ENCODE results near the gene APH1B. TPM values are rescaled to one million over a fixed set of nuclear protein-coding genes. Genes with fewer than 3 reads are reported as not detected.

APH1B gene
- 17.5 and 18.5 TPM in 2 replicates for total RNA-seq

DNA sequence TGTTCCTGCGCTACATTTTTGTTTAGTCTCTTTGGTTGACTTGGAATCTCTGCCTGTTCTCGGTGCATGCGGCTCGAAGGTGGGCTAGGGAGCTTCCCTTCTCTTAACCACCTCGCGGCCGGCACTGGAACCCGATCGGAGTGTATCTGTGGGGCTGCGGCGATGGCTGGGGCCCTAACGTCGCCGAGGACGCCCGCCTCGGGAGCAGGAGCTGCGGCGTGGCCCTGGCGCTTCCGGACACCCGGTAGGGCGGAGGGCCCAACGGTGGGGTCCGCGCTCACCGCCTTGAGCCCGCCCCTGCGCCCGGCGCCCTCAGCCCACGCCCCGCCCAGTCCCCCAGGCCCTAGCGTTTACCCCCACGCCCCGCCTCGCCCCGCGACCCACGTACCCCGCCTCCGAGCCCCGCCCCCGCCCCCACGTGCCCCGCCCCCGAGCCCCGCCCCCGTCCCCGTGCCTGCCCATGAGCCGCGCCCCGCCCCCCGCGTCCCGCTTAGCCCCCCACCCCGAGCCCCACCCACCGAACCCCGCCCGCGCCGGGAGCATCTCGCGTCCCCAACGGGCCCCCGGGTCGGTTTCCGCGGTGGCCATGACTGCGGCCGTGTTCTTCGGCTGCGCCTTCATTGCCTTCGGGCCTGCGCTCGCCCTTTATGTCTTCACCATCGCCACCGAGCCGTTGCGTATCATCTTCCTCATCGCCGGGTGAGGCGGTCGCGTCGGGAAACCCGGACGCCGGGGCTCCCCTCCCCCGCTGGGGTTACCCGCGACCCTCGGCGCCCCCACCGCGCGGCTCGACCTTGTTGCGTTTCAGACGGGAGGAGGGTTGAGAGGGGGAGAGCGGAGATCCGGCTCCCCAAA lies at the start of gene APH1B:
APH1B (plus strand) TSS at position 568 of the 855 bp plus-strand sequence; CDS start at position 587, 19 bp downstream.

Other genes starting within 250 kb of the APH1B start
- 425 and 477 TPM in 2 replicates for gene TPM1, start 234.9 kb upstream of the APH1B start, total RNA-seq
- 23.2 and 31.9 TPM in 2 replicates for gene LACTB, start 155.7 kb upstream of the APH1B start, total RNA-seq
- 523 and 675 TPM in 2 replicates for gene RPS27L, start 120.1 kb upstream of the APH1B start, total RNA-seq
- 118 and 126 TPM in 2 replicates for gene RAB8B, start 88.0 kb upstream of the APH1B start, total RNA-seq
- gene CA12, start 104.2 kb downstream of the APH1B start, total RNA-seq = 42.1 and 108 TPM in 2 replicates
- 30.2 and 32.4 TPM in 2 replicates for gene USP3, start 227.0 kb downstream of the APH1B start, total RNA-seq

All from smooth muscle cell of bladder (primary cell).